Ishikawa (cell line): Measurements from ENCODE around the gene METAP2.

Source experiments
- CEBPB ChIP-seq: IDR thresholded peaks from 2 replicates; pipeline ENCODE4 v1.6.1; 2012
- CREB1 ChIP-seq: IDR thresholded peaks from 2 replicates; pipeline ENCODE4 v1.6.1; 2012; ENCODE audit warnings: low read depth
- EGR1 ChIP-seq: IDR thresholded peaks from 2 replicates; pipeline ENCODE4 v1.6.1; 2012
- EP300 ChIP-seq: IDR thresholded peaks from 2 replicates; pipeline ENCODE4 v1.6.1; 2012; ENCODE audit warnings: borderline replicate concordance
- FOXM1 ChIP-seq: IDR thresholded peaks from 2 replicates; pipeline ENCODE4 v1.6.1; 2012; ENCODE audit warnings: low read depth, borderline replicate concordance
- MAX ChIP-seq: IDR thresholded peaks from 2 replicates; pipeline ENCODE4 v1.6.1; 2012
- NFIC ChIP-seq: IDR thresholded peaks from 2 replicates; pipeline ENCODE4 v1.6.1; 2012
- RAD21 ChIP-seq: IDR thresholded peaks from 2 replicates; pipeline ENCODE4 v1.6.1; 2012; ENCODE audit warnings: low read depth
- REST ChIP-seq: IDR thresholded peaks from 2 replicates; pipeline ENCODE4 v1.6.1; 2012; ENCODE audit warnings: low read depth, mild to moderate bottlenecking
- TAF1 ChIP-seq: IDR thresholded peaks from 2 replicates; pipeline ENCODE4 v1.6.1; 2012; ENCODE audit warnings: low read depth, mild to moderate bottlenecking
- TCF12 ChIP-seq: IDR thresholded peaks from 2 replicates; pipeline ENCODE4 v1.6.1; 2012; ENCODE audit warnings: low read depth
- TEAD4 ChIP-seq: IDR thresholded peaks from 2 replicates; pipeline ENCODE4 v1.6.1; 2012
- USF1 ChIP-seq: IDR thresholded peaks from 2 replicates; pipeline ENCODE4 v1.6.1; 2012
- YY1 ChIP-seq: IDR thresholded peaks from 2 replicates; pipeline ENCODE4 v1.6.1; 2012; ENCODE audit warnings: low read depth
- ZBTB7A ChIP-seq: IDR thresholded peaks from 2 replicates; pipeline ENCODE4 v1.6.1; 2012; ENCODE audit warnings: low read depth

Gene METAP2

GRCh38 chr12:95445884-95446505, 28.0 kb upstream of the METAP2 start:
- TF ChIP-seq CREB1, result no peak
- no peak for TF ChIP-seq TCF12
- TF ChIP-seq YY1, result no peak
- no peak for TF ChIP-seq ZBTB7A
- no peak for TF ChIP-seq REST
- no peak for TF ChIP-seq RAD21
- TF ChIP-seq MAX, result no peak
- no peak for TF ChIP-seq FOXM1
- no peak for TF ChIP-seq EGR1

DNA sequence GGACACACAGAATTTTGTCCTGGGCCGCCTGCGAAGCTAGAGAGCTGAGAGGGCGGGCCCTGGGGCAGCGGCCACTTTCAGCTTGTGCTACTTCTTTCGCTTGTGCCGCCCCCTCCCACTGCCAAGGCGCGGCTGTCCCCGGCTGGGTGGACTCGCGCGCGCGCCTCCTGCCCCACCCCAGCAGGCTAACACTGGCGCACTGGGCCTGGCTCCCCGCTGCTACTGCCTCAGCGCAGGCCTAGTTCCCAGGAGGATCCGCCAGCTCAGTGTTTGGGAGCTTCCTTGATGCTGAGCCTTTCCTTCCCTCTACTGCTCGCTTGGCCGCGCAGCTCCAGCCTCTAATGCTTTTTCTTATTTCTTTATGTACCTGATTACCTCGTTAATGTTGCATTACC, 27.4 kb upstream of the METAP2 start:
- TF ChIP-seq EP300 (no peak), NFIC (no peak), YY1 (no peak), FOXM1 (no peak), REST (no peak), CEBPB (no peak), TEAD4 (no peak), MAX (no peak), TAF1 (no peak), TCF12 (no peak), RAD21 (no peak), ZBTB7A (no peak), CREB1 (no peak)

- TF ChIP-seq YY1 (no peak), RAD21 (no peak), FOXM1 (no peak), EGR1 (no peak), TEAD4 (no peak), EP300 (no peak), NFIC (no peak), MAX (no peak), USF1 (no peak), TCF12 (no peak), CREB1 (no peak), CEBPB (no peak), TAF1 (no peak)
Observed at GRCh38 chr12:95458761-95459160, 15.2 kb upstream of the METAP2 start.

DNA sequence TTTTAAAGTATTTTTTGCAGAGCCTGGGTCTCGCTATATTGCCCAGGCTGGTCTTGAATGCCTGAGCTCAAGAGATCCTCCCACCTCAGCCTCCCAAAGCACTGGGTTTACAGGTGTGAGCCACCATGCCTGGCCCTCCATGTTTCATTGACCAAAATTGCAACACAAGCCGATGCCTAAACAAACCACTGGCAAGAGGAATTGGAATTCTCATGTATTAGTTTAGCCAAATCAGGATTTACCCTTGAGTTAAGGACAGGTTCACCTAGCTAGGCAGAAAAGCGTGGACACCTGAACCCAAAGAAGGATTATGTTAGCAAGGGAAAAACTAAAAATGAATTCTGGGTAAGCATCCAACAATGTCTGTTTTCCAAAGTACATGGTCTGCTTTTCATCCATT, 14.6 kb upstream of the METAP2 start:
- TF ChIP-seq ZBTB7A (no peak), REST (no peak), CEBPB (no peak), TEAD4 (no peak), EP300 (no peak), EGR1 (no peak), TCF12 (no peak), RAD21 (no peak), FOXM1 (no peak), CREB1 (no peak), NFIC (no peak), USF1 (no peak), MAX (no peak)
